Esophagus squamous epithelium (tissue), 5 donors: Measurements from ENCODE around the gene MBNL2. TPM values are rescaled to one million over a fixed set of nuclear protein-coding genes. Genes with fewer than 3 reads are reported as not detected.

Experiments used
- DNase-seq: peaks from one replicate; lab custom pipeline; 2025; lab: John Stamatoyannopoulos, UW
- H3K27ac ChIP-seq, 4 donors: fragments of 200-600 bp; sonication (generic); one replicate each; pipeline ENCODE4 v1.5.1; 2016 to 2019; ENCODE audit warnings: mild to moderate bottlenecking in 1 of 4
- H3K27me3 ChIP-seq, 4 donors: fragments of 200-600 bp; sonication (generic); 1 replicate in 3 of 4; 2 replicates in 1 of 4; pipeline versions ENCODE4 v1.5.1 to v1.6.0; 2017 to 2021; ENCODE audit warnings: antibody characterized with exemption in 1 of 4
- H3K36me3 ChIP-seq, 3 donors: fragments of 200-600 bp; sonication (generic); one replicate each; pipeline ENCODE4 v1.5.1; 2016 to 2019
- H3K4me1 ChIP-seq, 3 donors: fragments of 200-600 bp; sonication (generic); one replicate each; pipeline ENCODE4 v1.5.1; 2017 to 2019
- H3K4me3 ChIP-seq, 4 donors: fragments of 200-600 bp; sonication (generic); 1 replicate in 3 of 4; 2 replicates in 1 of 4; pipeline ENCODE4 v1.5.1; 2016 to 2019; ENCODE audit warnings: mild to moderate bottlenecking in 2 of 4, moderate library complexity in 1 of 4
- H3K9me3 ChIP-seq, 3 donors: fragments of 200-600 bp; sonication (generic); one replicate each; pipeline ENCODE4 v1.5.1; 2016 to 2019
- POLR2A ChIP-seq, 4 donors: fragments of 450-650 bp; IDR thresholded peaks; one replicate each; pipeline ENCODE4 v1.6.1; 2017; ENCODE audit warnings: antibody characterized with exemption in 4 of 4, mild to moderate bottlenecking in 4 of 4, moderate library complexity in 3 of 4
- WGBS, 2 donors: methylation state at CpG; one replicate each; pipeline ENCODE4 v1.1.5; 2018; 5-methylcytosine and 5-hydroxymethylcytosine counted together
- intact Hi-C: fragments of 100-400 bp; cut with DNase I; formaldehyde crosslinking; loops from one replicate; pipeline ENCODE4 v1.15.0; 2022
- total RNA-seq, 4 donors: library from RNA; depleted of rRNA; stranded (reverse); fragments of >200 nt; gene quantifications; one replicate each; pipeline ENCODE4 v1.1.0, GENCODE V29; 2016
- TF ChIP-seq, protein P1 (sequence below), 6 experiments: fragments of 450-650 bp in 4 of 6; fragments of 200-600 bp in 2 of 6; sonication (generic) in 2 of 6; IDR thresholded peaks; one replicate each; pipeline ENCODE4 v1.5.1; 2016 to 2019; ENCODE audit warnings: antibody characterized with exemption in 6 of 6, mild to moderate bottlenecking in 4 of 6, moderate library complexity in 4 of 6
- donor health status: DM: yes; HTN: yes; CAD: no.

Gene MBNL2
- total RNA-seq, 4 donors from 2014 or later, result 18.3 to 58.7 (median 29.7) TPM

DNA sequence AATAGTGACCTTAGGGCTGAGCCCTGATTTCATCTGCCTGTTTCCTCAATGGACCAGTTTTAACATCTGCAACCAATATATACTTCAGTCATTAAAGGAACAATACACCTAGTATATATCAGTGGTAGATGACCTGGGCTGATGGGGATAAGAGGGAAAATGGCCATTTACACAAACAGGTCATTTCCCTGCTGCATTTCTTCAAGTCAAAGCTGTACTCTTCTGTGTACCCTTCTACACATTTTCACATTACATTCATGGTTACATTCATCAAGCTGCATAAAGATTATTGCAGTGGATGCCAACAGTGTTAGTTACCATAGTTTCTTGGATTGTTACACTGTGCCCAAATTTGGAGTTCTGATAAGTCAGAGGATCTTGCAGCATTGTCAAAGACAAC lies 130.7 kb downstream of the MBNL2 start:
- no peaks in the 10 kb centered on the region for H3K4me1 ChIP-seq
- TF ChIP-seq, protein P1, sequence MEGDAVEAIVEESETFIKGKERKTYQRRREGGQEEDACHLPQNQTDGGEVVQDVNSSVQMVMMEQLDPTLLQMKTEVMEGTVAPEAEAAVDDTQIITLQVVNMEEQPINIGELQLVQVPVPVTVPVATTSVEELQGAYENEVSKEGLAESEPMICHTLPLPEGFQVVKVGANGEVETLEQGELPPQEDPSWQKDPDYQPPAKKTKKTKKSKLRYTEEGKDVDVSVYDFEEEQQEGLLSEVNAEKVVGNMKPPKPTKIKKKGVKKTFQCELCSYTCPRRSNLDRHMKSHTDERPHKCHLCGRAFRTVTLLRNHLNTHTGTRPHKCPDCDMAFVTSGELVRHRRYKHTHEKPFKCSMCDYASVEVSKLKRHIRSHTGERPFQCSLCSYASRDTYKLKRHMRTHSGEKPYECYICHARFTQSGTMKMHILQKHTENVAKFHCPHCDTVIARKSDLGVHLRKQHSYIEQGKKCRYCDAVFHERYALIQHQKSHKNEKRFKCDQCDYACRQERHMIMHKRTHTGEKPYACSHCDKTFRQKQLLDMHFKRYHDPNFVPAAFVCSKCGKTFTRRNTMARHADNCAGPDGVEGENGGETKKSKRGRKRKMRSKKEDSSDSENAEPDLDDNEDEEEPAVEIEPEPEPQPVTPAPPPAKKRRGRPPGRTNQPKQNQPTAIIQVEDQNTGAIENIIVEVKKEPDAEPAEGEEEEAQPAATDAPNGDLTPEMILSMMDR (IDR thresholded peaks at IDR 0.05), result no peak
- TF ChIP-seq POLR2A (IDR thresholded peaks at IDR 0.05), result no peak
- no peak overlapping the region for H3K27ac ChIP-seq
- peaks cover 0 to 70% (median 0%) of the 10 kb centered on the region in 3 donors for H3K36me3 ChIP-seq
- intact Hi-C loops, result loop anchor here (10.0 kb wide), 1 partner anchor 328 kb away; no protein-coding TSS in a partner anchor
- no peak for DNase-seq
- H3K9me3 ChIP-seq, result peaks cover 0 to 8% (median 0%) of the 10 kb centered on the region in 3 donors
- H3K27me3 ChIP-seq, result no peaks in the 10 kb centered on the region
- no peak overlapping the region for H3K4me3 ChIP-seq

- Histone ChIP-seq H3K4me1 (peaks cover 0 to under 1% (median 0%) of the 10 kb centered on the region in 3 donors), H3K27ac (no peak overlapping the region), H3K9me3 (peaks cover 0 to 8% (median 0%) of the 10 kb centered on the region in 3 donors), H3K36me3 (peaks cover 0 to 68% (median 0%) of the 10 kb centered on the region in 3 donors), H3K4me3 (no peak overlapping the region), H3K27me3 (no peaks in the 10 kb centered on the region)
- intact Hi-C loops, result loop anchor here (10.0 kb wide), 1 partner anchor 329 kb away; no protein-coding TSS in a partner anchor
- WGBS, 2 donors, result 88 to 92% methylated on average over 4 of the region's 4 CpGs
- no peak for DNase-seq
- TF ChIP-seq, protein P1 (IDR thresholded peaks at IDR 0.05), result no peak
- no peak for TF ChIP-seq POLR2A (IDR thresholded peaks at IDR 0.05)
Measured at GRCh38 chr13:97353927-97354675, 132.0 kb downstream of the MBNL2 start.

- H3K27me3 ChIP-seq, result no peaks in the 10 kb centered on the region
- peaks cover 0 to 8% (median 0%) of the 10 kb centered on the region in 3 donors for H3K9me3 ChIP-seq
- WGBS, 2 donors, result 82 to 85% methylated on average over 5 of the region's 5 CpGs
- intact Hi-C loops, result loop anchor here (10.0 kb wide), 1 partner anchor 330 kb away; no protein-coding TSS in a partner anchor
- no peak overlapping the region for H3K4me3 ChIP-seq
- peaks cover 0 to 7% (median 0%) of the 10 kb centered on the region in 3 donors for H3K4me1 ChIP-seq
- H3K27ac ChIP-seq, result no peak overlapping the region
- peaks cover 0 to 60% (median 0%) of the 10 kb centered on the region in 3 donors for H3K36me3 ChIP-seq
- no peak for DNase-seq
- TF ChIP-seq POLR2A (IDR thresholded peaks at IDR 0.05), result no peak
- TF ChIP-seq, protein P1 (IDR thresholded peaks at IDR 0.05), result no peak
Measured at GRCh38 chr13:97354808-97355207, 132.7 kb downstream of the MBNL2 start.

GRCh38 chr13:97356592-97356991 lies 134.5 kb downstream of the MBNL2 start:
- no peaks in the 10 kb centered on the region for H3K27me3 ChIP-seq
- H3K36me3 ChIP-seq, result peaks cover 0 to 59% (median 0%) of the 10 kb centered on the region in 3 donors
- TF ChIP-seq, protein P1 (IDR thresholded peaks at IDR 0.05), result no peak
- no peak for TF ChIP-seq POLR2A (IDR thresholded peaks at IDR 0.05)
- intact Hi-C loops, result loop anchor here (10.0 kb wide), 1 partner anchor 332 kb away; no protein-coding TSS in a partner anchor
- peaks cover 0 to 7% (median 0%) of the 10 kb centered on the region in 3 donors for H3K4me1 ChIP-seq
- 90 to 91% methylated on average over 8 of the region's 8 CpGs for WGBS, 2 donors
- H3K9me3 ChIP-seq, result no peaks in the 10 kb centered on the region
- no peak for DNase-seq
- no peak overlapping the region for H3K27ac ChIP-seq
- H3K4me3 ChIP-seq, result no peak overlapping the region
